Stimulated activated naive B cell treated with anti-CD40 and anti-IgM and Interleukin-4, amounts not matched to agents 10 μg/mL and 1 μg/mL and 100 μg/mL, for 72 hours (primary cell): ENCODE results near the gene OR2F1.

Source experiments
- ATAC-seq, 2 donors: fragments of 150-1000 bp; cut with Tn5 transposase; replicated peaks; 2 replicates each; pipeline ENCODE4 v1.10.0; 2021; ENCODE audit warnings: moderate library complexity in 1 of 2
- DNase-seq: peaks from one replicate; pipeline ENCODE4 v3.0.0; 2021
- H3K27ac Mint-ChIP-seq: one replicate; pipeline ENCODE4 v1.8.0; 2022; ENCODE audit warnings: mild to moderate bottlenecking, mixed read lengths
- H3K27me3 Mint-ChIP-seq, 2 donors: one replicate each; pipeline ENCODE4 v1.8.0; 2022; ENCODE audit warnings: mixed read lengths in 2 of 2
- H3K36me3 Mint-ChIP-seq, 2 donors: one replicate each; pipeline ENCODE4 v1.8.0; 2022; ENCODE audit warnings: mixed read lengths in 2 of 2, mild to moderate bottlenecking in 1 of 2
- H3K4me1 Mint-ChIP-seq, 2 donors: one replicate each; pipeline ENCODE4 v1.8.0; 2022; ENCODE audit warnings: mixed read lengths in 2 of 2, mild to moderate bottlenecking in 1 of 2
- H3K4me3 Mint-ChIP-seq, 2 donors: one replicate each; pipeline ENCODE4 v1.8.0; 2022; ENCODE audit warnings: mild to moderate bottlenecking in 2 of 2, mixed read lengths in 2 of 2, moderate library complexity in 1 of 2
- H3K9me3 Mint-ChIP-seq, 2 donors: one replicate each; pipeline ENCODE4 v1.8.0; 2022; ENCODE audit warnings: mixed read lengths in 2 of 2, mild to moderate bottlenecking in 1 of 2

Gene OR2F1

GRCh38 chr7:143954544-143954943 is at the start of gene OR2F1:
OR2F1 (plus strand) TSS chr7:143954844; CDS start chr7:143959971, 5,127 bp downstream.
- no peaks in the 10 kb centered on the region for H3K9me3 Mint-ChIP-seq
- ATAC-seq (no peak), DNase-seq (no peak)
- no peaks in the 10 kb centered on the region for H3K36me3 Mint-ChIP-seq
- no peak within 1 kb of the TSS for H3K27ac Mint-ChIP-seq
- peaks cover 7 to 16% of the 10 kb centered on the region in 2 donors for H3K27me3 Mint-ChIP-seq
- no peaks in the 10 kb centered on the region for H3K4me1 Mint-ChIP-seq
- H3K4me3 Mint-ChIP-seq = no peak within 1 kb of the TSS

- Mint-ChIP-seq H3K27ac (no peak overlapping the region), H3K4me1 (peaks cover 3 to 21% of the 10 kb centered on the region in 2 donors)
Measured at GRCh38 chr7:143905509-143905908, 49.1 kb upstream of the OR2F1 start.

GRCh38 chr7:143906151-143906550 is 48.5 kb upstream of the OR2F1 start:
- Mint-ChIP-seq H3K9me3 (no peaks in the 10 kb centered on the region), H3K4me1 (peaks cover 1 to 14% of the 10 kb centered on the region in 2 donors), H3K27ac (no peak overlapping the region), H3K4me3 (no peak overlapping the region), H3K36me3 (no peaks in the 10 kb centered on the region), H3K27me3 (no peaks in the 10 kb centered on the region)
- DNase-seq (no peak), ATAC-seq (no peak)

More at GRCh38 chr7:143905509-143905908, 49.1 kb upstream of the OR2F1 start:
- DNase-seq (no peak), ATAC-seq (no peak)
- Mint-ChIP-seq H3K4me3 (no peak overlapping the region), H3K9me3 (no peaks in the 10 kb centered on the region), H3K36me3 (no peaks in the 10 kb centered on the region), H3K27me3 (no peaks in the 10 kb centered on the region)

- ATAC-seq (no peak), DNase-seq (no peak)
- Mint-ChIP-seq H3K4me1 (peaks cover 1 to 11% of the 10 kb centered on the region in 2 donors), H3K27ac (no peak overlapping the region), H3K9me3 (no peaks in the 10 kb centered on the region), H3K4me3 (no peak overlapping the region), H3K27me3 (no peaks in the 10 kb centered on the region), H3K36me3 (no peaks in the 10 kb centered on the region)
Measured at GRCh38 chr7:143906895-143907294, 47.7 kb upstream of the OR2F1 start.

GRCh38 chr7:143908120-143908519 is 46.5 kb upstream of the OR2F1 start:
- DNase-seq (no peak), ATAC-seq (no peak)
- no peaks in the 10 kb centered on the region for H3K27me3 Mint-ChIP-seq
- no peaks in the 10 kb centered on the region for H3K36me3 Mint-ChIP-seq
- peaks cover 0 to 6% of the 10 kb centered on the region in 2 donors for H3K4me1 Mint-ChIP-seq
- no peaks in the 10 kb centered on the region for H3K9me3 Mint-ChIP-seq
- no peak overlapping the region for H3K27ac Mint-ChIP-seq
- H3K4me3 Mint-ChIP-seq = no peak overlapping the region

GRCh38 chr7:143909863-143910262 is 44.8 kb upstream of the OR2F1 start:
- H3K4me1 Mint-ChIP-seq = peaks cover 0 to 6% of the 10 kb centered on the region in 2 donors
- H3K36me3 Mint-ChIP-seq = no peaks in the 10 kb centered on the region
- no peak for ATAC-seq
- H3K4me3 Mint-ChIP-seq = no peak overlapping the region
- peaks cover 0 to 11% of the 10 kb centered on the region in 2 donors for H3K27me3 Mint-ChIP-seq
- DNase-seq = no peak
- H3K27ac Mint-ChIP-seq = no peak overlapping the region
- H3K9me3 Mint-ChIP-seq = no peaks in the 10 kb centered on the region

- Mint-ChIP-seq H3K27ac (no peak overlapping the region), H3K36me3 (no peaks in the 10 kb centered on the region), H3K4me3 (no peak overlapping the region), H3K27me3 (peaks cover 6 to 15% of the 10 kb centered on the region in 2 donors), H3K4me1 (peaks cover 0 to 6% of the 10 kb centered on the region in 2 donors), H3K9me3 (no peaks in the 10 kb centered on the region)
- no peak for DNase-seq
- ATAC-seq = no peak
Measured at GRCh38 chr7:143910473-143911248, 44.0 kb upstream of the OR2F1 start.

GRCh38 chr7:143913945-143914615 is 40.6 kb upstream of the OR2F1 start:
- Mint-ChIP-seq H3K9me3 (no peaks in the 10 kb centered on the region), H3K27ac (no peak overlapping the region), H3K36me3 (no peaks in the 10 kb centered on the region), H3K27me3 (peaks cover 24 to 31% of the 10 kb centered on the region in 2 donors), H3K4me1 (no peaks in the 10 kb centered on the region), H3K4me3 (no peak overlapping the region)
- no peak for DNase-seq
- no peak for ATAC-seq

- H3K4me1 Mint-ChIP-seq = no peaks in the 10 kb centered on the region
- no peak for ATAC-seq
- H3K36me3 Mint-ChIP-seq = no peaks in the 10 kb centered on the region
- no peaks in the 10 kb centered on the region for H3K9me3 Mint-ChIP-seq
- DNase-seq = no peak
- H3K27ac Mint-ChIP-seq = no peak overlapping the region
- no peak overlapping the region for H3K4me3 Mint-ChIP-seq
- peaks cover 34 to 35% of the 10 kb centered on the region in 2 donors for H3K27me3 Mint-ChIP-seq
Measured at GRCh38 chr7:143914938-143915652, 39.5 kb upstream of the OR2F1 start.

- H3K27me3 Mint-ChIP-seq = peaks cover 12 to 16% of the 10 kb centered on the region in 2 donors
- ATAC-seq (no peak), DNase-seq (no peak)
- no peak overlapping the region for H3K4me3 Mint-ChIP-seq
- H3K9me3 Mint-ChIP-seq = no peaks in the 10 kb centered on the region
- no peaks in the 10 kb centered on the region for H3K4me1 Mint-ChIP-seq
- H3K27ac Mint-ChIP-seq = no peak overlapping the region
- H3K36me3 Mint-ChIP-seq = no peaks in the 10 kb centered on the region
Measured at GRCh38 chr7:143924851-143925250, 29.8 kb upstream of the OR2F1 start.

GRCh38 chr7:143929224-143929920 is 25.3 kb upstream of the OR2F1 start:
- H3K36me3 Mint-ChIP-seq = peaks cover 1 to 4% of the 10 kb centered on the region in 2 donors
- H3K27ac Mint-ChIP-seq = no peak overlapping the region
- no peak for DNase-seq
- peak; percentile 61 to 76 for ATAC-seq
- H3K9me3 Mint-ChIP-seq = peaks cover 6 to 9% of the 10 kb centered on the region in 2 donors
- H3K4me1 Mint-ChIP-seq = no peaks in the 10 kb centered on the region
- H3K4me3 Mint-ChIP-seq = no peak overlapping the region
- H3K27me3 Mint-ChIP-seq = peaks cover 6 to 9% of the 10 kb centered on the region in 2 donors

GRCh38 chr7:143931739-143932138 is 22.9 kb upstream of the OR2F1 start:
- no peak for ATAC-seq
- H3K4me1 Mint-ChIP-seq = no peaks in the 10 kb centered on the region
- H3K4me3 Mint-ChIP-seq = no peak overlapping the region
- DNase-seq = no peak
- peaks cover 1 to 4% of the 10 kb centered on the region in 2 donors for H3K36me3 Mint-ChIP-seq
- H3K27me3 Mint-ChIP-seq = peaks cover 21 to 22% of the 10 kb centered on the region in 2 donors
- H3K9me3 Mint-ChIP-seq = peaks cover 6 to 12% of the 10 kb centered on the region in 2 donors
- H3K27ac Mint-ChIP-seq = no peak overlapping the region

- no peak within 1 kb of the TSS for H3K27ac Mint-ChIP-seq
- peaks cover 1 to 4% of the 10 kb centered on the region in 2 donors for H3K36me3 Mint-ChIP-seq
- H3K27me3 Mint-ChIP-seq = peaks cover 21 to 22% of the 10 kb centered on the region in 2 donors
- peaks cover 6 to 12% of the 10 kb centered on the region in 2 donors for H3K9me3 Mint-ChIP-seq
- no peaks in the 10 kb centered on the region for H3K4me1 Mint-ChIP-seq
- H3K4me3 Mint-ChIP-seq = no peak within 1 kb of the TSS
- DNase-seq (no peak), ATAC-seq (no peak)
Measured at GRCh38 chr7:143934526-143935325, 19.9 kb upstream of the OR2F1 start, which contains the start of gene OR2F2. OR2F2 (plus strand) TSS chr7:143935233; CDS start chr7:143935233, 0 bp downstream.
